ENCODE data around the gene FUS. TPM values are rescaled to one million over a fixed set of nuclear protein-coding genes. Genes with fewer than 3 reads are reported as not detected.

Gene FUS
- total RNA-seq, 1 experiment from 2014 or later = 522 TPM

DNA sequence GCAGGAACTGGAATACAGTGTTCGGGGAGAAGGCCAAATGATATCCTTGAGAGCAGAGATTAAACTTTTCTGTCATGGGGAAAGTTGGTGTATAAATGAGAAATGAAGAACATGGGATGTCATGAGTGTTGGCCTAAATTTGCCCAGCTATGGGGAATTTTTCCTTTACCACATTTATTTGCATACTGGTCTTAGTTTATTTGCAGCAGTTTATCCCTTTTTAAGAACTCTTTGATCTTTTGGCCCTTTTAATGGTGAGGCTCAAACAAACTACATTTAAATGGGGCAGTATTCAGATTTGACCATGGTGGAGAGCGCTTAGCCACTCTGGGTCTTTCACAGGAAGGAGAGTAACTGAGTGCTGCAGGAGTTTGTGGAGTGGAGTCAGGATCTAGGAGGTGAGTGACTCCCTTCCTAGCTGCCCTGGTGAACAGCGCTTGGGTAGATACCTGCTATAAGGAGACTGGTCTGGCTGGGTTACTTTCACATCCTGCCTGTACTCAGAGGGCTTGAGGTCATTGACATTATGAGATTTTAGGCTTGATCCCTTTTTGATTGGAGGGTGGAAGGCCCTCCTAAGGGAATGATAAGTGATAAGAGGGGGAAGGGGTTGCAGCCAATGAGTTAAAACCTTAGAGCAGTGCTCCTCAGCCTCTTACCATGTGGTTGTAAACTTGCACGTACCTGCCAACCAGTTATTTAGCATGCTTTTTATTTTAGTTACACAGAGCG is 11.9 kb downstream of the FUS start:
- Histone ChIP-seq H3K36me3 (ENCODE audit: control insufficient read depth in 1 of 2, insufficient read depth in 2 of 2, low read length in 2 of 2) (peaks cover 88 to 98% of the 10 kb centered on the region in 2 experiments), H3K4me3 (replicated peaks in 1 of 2; ENCODE audit: low read depth in 1 of 2, low read length in 2 of 2) (no peak overlapping the region), H3K4me1 (ENCODE audit: control insufficient read depth in 1 of 2, insufficient read depth in 2 of 2, low read length in 2 of 2) (no peaks in the 10 kb centered on the region), H3K27me3 (ENCODE audit: insufficient read depth, low read length) (no peaks in the 10 kb centered on the region), H3K79me2 (ENCODE audit: insufficient read depth, low read length) (peaks cover 99% of the 10 kb centered on the region), H2AFZ (ENCODE audit: low read depth, low read length, poor library complexity, severe bottlenecking) (no peak overlapping the region), H3K9me3 (ENCODE audit: control insufficient read depth in 1 of 2, insufficient read depth in 1 of 2, low read depth in 1 of 2, low read length in 2 of 2) (no peaks in the 10 kb centered on the region), H3K9ac (ENCODE audit: low read length) (no peak overlapping the region), H3K4me2 (ENCODE audit: low read length) (no peak overlapping the region), H3K27ac (ENCODE audit: low read depth, low read length) (no peak overlapping the region), H4K20me1 (ENCODE audit: insufficient read depth) (peaks cover 74% of the 10 kb centered on the region), H3K9me2 (ENCODE audit: insufficient read depth) (no peaks in the 10 kb centered on the region)
- ChIA-PET POLR2A (no interaction called here), RAD21 (ENCODE audit: low non-redundant PET in 1 of 2, low total read pairs in 2 of 2, uncharacterized antibody in 2 of 2, unreplicated experiment in 2 of 2) (no interaction called here), CTCF (no interaction called here)
- intact Hi-C loops (cut with micrococcal nuclease) = no loop called here
- TF ChIP-seq RAD21 (IDR thresholded peaks at IDR 0.05; ENCODE audit: low read depth) (no peak), POLR2AphosphoS5 (IDR thresholded peaks at IDR 0.05; ENCODE audit: low read depth, low read length) (peak; percentile 29)
- ATAC-seq (no peak), DNase-seq (ENCODE audit: low read depth, low spot score) (no peak)
- BruUV-seq (replicated peaks) = no TSS peak

DNA sequence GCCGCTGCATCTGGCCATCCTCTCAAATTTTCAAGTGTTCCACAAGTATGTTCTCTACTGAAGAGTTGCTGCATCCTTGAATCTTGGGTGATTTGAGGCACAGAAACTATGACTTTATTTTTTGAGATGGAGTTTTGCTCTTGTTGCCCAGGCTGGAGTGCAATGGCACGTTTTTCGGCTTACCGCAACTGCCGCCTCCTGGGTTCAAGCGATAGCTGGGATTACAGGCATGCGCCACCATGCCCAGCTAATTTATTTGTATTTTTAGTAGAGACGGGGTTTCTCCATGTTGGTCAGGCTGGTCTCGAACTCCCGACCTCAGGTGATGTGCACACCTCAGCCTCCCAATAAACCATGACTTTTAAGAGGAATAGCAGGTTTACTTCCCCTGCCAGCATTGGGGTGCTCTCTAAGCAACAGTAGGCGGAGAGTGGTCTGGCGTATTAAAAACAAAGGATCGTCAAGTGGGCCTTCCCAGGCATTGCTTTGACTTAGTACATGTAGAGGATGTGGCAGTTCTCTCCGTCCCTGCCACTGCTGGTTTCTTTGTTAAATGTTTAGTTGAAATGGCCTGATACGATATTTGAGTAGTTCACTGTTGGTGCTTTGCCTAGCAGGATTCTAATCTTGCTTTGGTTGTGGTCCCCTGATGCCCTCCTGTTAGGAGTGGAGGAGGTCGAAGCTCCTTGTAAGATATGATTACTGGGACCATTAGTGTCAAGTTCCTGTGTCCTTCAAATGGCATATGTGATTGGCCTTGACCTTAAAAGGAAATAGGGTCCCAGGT is 13.1 kb downstream of the FUS start:
- H3K27ac ChIP-seq (ENCODE audit: low read depth, low read length) = no peak overlapping the region
- H3K9me2 ChIP-seq (ENCODE audit: insufficient read depth) = no peaks in the 10 kb centered on the region
- no peaks in the 10 kb centered on the region for H3K27me3 ChIP-seq (ENCODE audit: insufficient read depth, low read length)
- ATAC-seq (no peak), DNase-seq (ENCODE audit: low read depth, low spot score) (no peak)
- H3K4me1 ChIP-seq (ENCODE audit: control insufficient read depth in 1 of 2, insufficient read depth in 2 of 2, low read length in 2 of 2) = no peaks in the 10 kb centered on the region
- no peaks in the 10 kb centered on the region for H3K9me3 ChIP-seq (ENCODE audit: control insufficient read depth in 1 of 2, insufficient read depth in 1 of 2, low read depth in 1 of 2, low read length in 2 of 2)
- H2AFZ ChIP-seq (ENCODE audit: low read depth, low read length, poor library complexity, severe bottlenecking) = no peak overlapping the region
- ChIA-PET RAD21 (ENCODE audit: low non-redundant PET in 1 of 2, low total read pairs in 2 of 2, uncharacterized antibody in 2 of 2, unreplicated experiment in 2 of 2) (no interaction called here), POLR2A (no interaction called here), CTCF (no interaction called here)
- intact Hi-C loops (cut with micrococcal nuclease) = no loop called here
- no TSS peak for BruUV-seq (replicated peaks)
- peaks cover 64% of the 10 kb centered on the region; the same call in 1 of the 2 replicates for H4K20me1 ChIP-seq (ENCODE audit: insufficient read depth)
- H3K79me2 ChIP-seq (ENCODE audit: insufficient read depth, low read length) = peaks cover 91% of the 10 kb centered on the region
- no peak overlapping the region for H3K4me3 ChIP-seq (replicated peaks in 1 of 2; ENCODE audit: low read depth in 1 of 2, low read length in 2 of 2)
- H3K36me3 ChIP-seq (ENCODE audit: control insufficient read depth in 1 of 2, insufficient read depth in 2 of 2, low read length in 2 of 2) = peaks cover 79 to 95% of the 10 kb centered on the region in 2 experiments
- H3K4me2 ChIP-seq (ENCODE audit: low read length) = no peak overlapping the region
- H3K9ac ChIP-seq (ENCODE audit: low read length) = no peak overlapping the region
- no peak for TF ChIP-seq ZNF274 (IDR thresholded peaks at IDR 0.05; ENCODE audit: low read depth, low read length)
- no peak for TF ChIP-seq YY1 (IDR thresholded peaks at IDR 0.05; ENCODE audit: extremely low read depth, insufficient replicate concordance, low read depth, low read length)
- TF ChIP-seq, protein P1, sequence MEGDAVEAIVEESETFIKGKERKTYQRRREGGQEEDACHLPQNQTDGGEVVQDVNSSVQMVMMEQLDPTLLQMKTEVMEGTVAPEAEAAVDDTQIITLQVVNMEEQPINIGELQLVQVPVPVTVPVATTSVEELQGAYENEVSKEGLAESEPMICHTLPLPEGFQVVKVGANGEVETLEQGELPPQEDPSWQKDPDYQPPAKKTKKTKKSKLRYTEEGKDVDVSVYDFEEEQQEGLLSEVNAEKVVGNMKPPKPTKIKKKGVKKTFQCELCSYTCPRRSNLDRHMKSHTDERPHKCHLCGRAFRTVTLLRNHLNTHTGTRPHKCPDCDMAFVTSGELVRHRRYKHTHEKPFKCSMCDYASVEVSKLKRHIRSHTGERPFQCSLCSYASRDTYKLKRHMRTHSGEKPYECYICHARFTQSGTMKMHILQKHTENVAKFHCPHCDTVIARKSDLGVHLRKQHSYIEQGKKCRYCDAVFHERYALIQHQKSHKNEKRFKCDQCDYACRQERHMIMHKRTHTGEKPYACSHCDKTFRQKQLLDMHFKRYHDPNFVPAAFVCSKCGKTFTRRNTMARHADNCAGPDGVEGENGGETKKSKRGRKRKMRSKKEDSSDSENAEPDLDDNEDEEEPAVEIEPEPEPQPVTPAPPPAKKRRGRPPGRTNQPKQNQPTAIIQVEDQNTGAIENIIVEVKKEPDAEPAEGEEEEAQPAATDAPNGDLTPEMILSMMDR (IDR thresholded peaks at IDR 0.05 in 2 of 3, conservative IDR thresholded peaks at IDR 0.05 in 1 of 3; ENCODE audit: borderline replicate concordance in 1 of 3, insufficient read depth in 1 of 3, low read depth in 2 of 3, low read length in 2 of 3) = no peak
- no peak for TF ChIP-seq EGR1 (IDR thresholded peaks at IDR 0.05; ENCODE audit: low read depth)
- no peak for TF ChIP-seq RAD21 (IDR thresholded peaks at IDR 0.05; ENCODE audit: low read depth)
- no peak for TF ChIP-seq SIN3A (IDR thresholded peaks at IDR 0.05; ENCODE audit: low read depth)
- no peak for TF ChIP-seq ZFX (IDR thresholded peaks at IDR 0.05)
- no peak for TF ChIP-seq SRF (IDR thresholded peaks at IDR 0.05; ENCODE audit: low read depth)
- no peak for TF ChIP-seq ELF1 (IDR thresholded peaks at IDR 0.05; ENCODE audit: borderline replicate concordance, low read depth)
- TF ChIP-seq JUND (IDR thresholded peaks at IDR 0.05) = no peak
